ENCODE results near the gene TMEFF1.

TMEFF1 gene

DNA sequence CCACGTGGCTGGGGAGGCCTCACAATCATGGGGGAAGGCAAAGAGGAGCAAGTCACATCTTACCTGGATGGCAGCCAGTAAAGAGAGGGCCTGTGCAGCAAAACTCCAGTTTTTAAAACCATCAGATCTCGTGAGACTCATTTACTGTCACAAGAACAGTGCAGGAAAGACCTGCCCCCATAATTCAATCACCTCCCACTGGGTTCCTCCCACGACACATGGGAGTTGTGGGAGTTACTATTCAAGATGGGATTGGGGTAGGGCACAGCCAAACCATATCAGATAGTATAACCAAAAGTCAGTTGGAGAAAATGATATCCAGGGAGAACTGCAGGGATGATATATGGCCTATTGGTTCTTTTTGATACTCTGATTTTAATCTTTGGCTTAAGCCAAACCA, 94.9 kb downstream of the TMEFF1 start:
- H3K27ac ChIP-seq (ENCODE audit: low read depth, low read length, poor library complexity, severe bottlenecking), result no peak overlapping the region
- H3K4me2 ChIP-seq (ENCODE audit: low read length), result no peak overlapping the region
- no peaks in the 10 kb centered on the region for H3F3A ChIP-seq (ENCODE audit: insufficient read depth, low read length)
- no peak overlapping the region for H3K9ac ChIP-seq (ENCODE audit: low read length)
- no peak for TF ChIP-seq EZH2 (IDR thresholded peaks at IDR 0.05; ENCODE audit: borderline replicate concordance, low read length)
- TF ChIP-seq, protein P1, sequence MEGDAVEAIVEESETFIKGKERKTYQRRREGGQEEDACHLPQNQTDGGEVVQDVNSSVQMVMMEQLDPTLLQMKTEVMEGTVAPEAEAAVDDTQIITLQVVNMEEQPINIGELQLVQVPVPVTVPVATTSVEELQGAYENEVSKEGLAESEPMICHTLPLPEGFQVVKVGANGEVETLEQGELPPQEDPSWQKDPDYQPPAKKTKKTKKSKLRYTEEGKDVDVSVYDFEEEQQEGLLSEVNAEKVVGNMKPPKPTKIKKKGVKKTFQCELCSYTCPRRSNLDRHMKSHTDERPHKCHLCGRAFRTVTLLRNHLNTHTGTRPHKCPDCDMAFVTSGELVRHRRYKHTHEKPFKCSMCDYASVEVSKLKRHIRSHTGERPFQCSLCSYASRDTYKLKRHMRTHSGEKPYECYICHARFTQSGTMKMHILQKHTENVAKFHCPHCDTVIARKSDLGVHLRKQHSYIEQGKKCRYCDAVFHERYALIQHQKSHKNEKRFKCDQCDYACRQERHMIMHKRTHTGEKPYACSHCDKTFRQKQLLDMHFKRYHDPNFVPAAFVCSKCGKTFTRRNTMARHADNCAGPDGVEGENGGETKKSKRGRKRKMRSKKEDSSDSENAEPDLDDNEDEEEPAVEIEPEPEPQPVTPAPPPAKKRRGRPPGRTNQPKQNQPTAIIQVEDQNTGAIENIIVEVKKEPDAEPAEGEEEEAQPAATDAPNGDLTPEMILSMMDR (IDR thresholded peaks at IDR 0.05; ENCODE audit: low read length), result no peak
- no peak overlapping the region for H2AFZ ChIP-seq (ENCODE audit: low read length)
- H3K36me3 ChIP-seq (ENCODE audit: insufficient read depth, low read length), result peaks cover 15% of the 10 kb centered on the region
- no peaks in the 10 kb centered on the region for H4K20me1 ChIP-seq (ENCODE audit: insufficient read depth, low read length)
- no peak overlapping the region for H3K4me3 ChIP-seq (ENCODE audit: low read depth, low read length, poor library complexity, severe bottlenecking)
- H3K79me2 ChIP-seq (ENCODE audit: insufficient read depth, low read length), result no peaks in the 10 kb centered on the region
- H3K9me3 ChIP-seq (ENCODE audit: low read length), result peaks cover 4% of the 10 kb centered on the region
- H3K4me1 ChIP-seq (ENCODE audit: insufficient read depth, low read length, severe bottlenecking), result no peaks in the 10 kb centered on the region
- no peaks in the 10 kb centered on the region for H3K9me2 ChIP-seq (ENCODE audit: low read depth, low read length)
- no peaks in the 10 kb centered on the region for H3K27me3 ChIP-seq (ENCODE audit: insufficient read depth, low read length)

DNA sequence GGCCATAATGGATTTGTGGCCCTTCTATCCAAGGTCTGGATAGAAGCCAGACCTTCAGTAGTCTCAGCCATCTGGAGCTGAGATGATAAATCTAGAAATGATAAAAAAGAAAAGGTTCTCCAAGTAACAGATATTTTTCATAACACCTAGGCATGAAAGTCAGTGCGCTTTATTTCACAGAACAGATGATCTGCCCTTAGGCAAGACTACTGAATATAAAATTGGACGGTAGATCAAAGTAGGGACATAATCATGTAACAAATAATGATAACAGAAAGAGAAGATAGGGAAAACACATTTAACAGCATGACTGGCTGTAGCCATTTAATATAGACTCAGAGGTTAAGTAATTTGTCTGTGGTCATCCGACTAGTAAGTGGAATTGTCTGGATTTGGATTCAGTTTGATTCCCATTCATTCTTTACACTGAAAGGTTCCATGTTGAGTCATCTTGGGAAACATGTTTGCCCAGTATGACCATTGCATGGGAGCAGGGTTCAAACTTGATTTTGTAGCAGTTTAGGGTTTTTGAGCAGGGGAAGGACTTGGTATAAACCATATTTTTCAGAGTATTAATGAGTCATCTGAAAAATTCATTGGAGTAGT, 100.8 kb downstream of the TMEFF1 start:
- H3K27me3 ChIP-seq (ENCODE audit: insufficient read depth, low read length), result no peaks in the 10 kb centered on the region
- no peak overlapping the region for H3K9ac ChIP-seq (ENCODE audit: low read length)
- no peaks in the 10 kb centered on the region for H3K4me1 ChIP-seq (ENCODE audit: insufficient read depth, low read length, severe bottlenecking)
- H4K20me1 ChIP-seq (ENCODE audit: insufficient read depth, low read length), result no peaks in the 10 kb centered on the region
- no peaks in the 10 kb centered on the region for H3K9me2 ChIP-seq (ENCODE audit: low read depth, low read length)
- no peak overlapping the region for H2AFZ ChIP-seq (ENCODE audit: low read length)
- no peak overlapping the region for H3K27ac ChIP-seq (ENCODE audit: low read depth, low read length, poor library complexity, severe bottlenecking)
- peaks cover under 1% of the 10 kb centered on the region; the same call in 1 of the 2 replicates for H3K9me3 ChIP-seq (ENCODE audit: low read length)
- no peaks in the 10 kb centered on the region for H3F3A ChIP-seq (ENCODE audit: insufficient read depth, low read length)
- H3K4me2 ChIP-seq (ENCODE audit: low read length), result no peak overlapping the region
- no peaks in the 10 kb centered on the region for H3K79me2 ChIP-seq (ENCODE audit: insufficient read depth, low read length)
- H3K4me3 ChIP-seq (ENCODE audit: low read depth, low read length, poor library complexity, severe bottlenecking), result no peak overlapping the region
- no peak for TF ChIP-seq EZH2 (IDR thresholded peaks at IDR 0.05; ENCODE audit: borderline replicate concordance, low read length)
- peaks cover 7% of the 10 kb centered on the region for H3K36me3 ChIP-seq (ENCODE audit: insufficient read depth, low read length)

DNA sequence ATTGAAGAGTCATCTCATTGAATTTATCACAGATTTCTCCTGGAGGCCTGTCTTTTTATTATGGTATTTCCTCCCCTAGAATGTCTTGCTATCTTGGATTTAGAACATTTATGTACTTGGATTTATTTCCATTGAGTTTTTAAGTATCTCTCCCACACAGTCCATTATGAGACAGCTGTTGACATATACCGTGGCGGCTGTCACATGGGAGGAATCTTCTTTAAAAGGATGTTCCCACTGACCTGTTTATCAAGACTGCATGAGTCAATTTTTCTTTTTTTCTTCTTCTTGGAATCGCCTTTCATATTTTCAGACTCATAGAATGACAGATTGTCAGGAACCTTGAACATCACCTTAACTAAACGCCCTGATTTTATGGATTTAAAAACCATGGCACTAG, 102.1 kb downstream of the TMEFF1 start:
- Histone ChIP-seq H3K4me2 (ENCODE audit: low read length) (no peak overlapping the region), H3K9me3 (ENCODE audit: low read length) (no peaks in the 10 kb centered on the region), H3K36me3 (ENCODE audit: insufficient read depth, low read length) (no peaks in the 10 kb centered on the region), H3K79me2 (ENCODE audit: insufficient read depth, low read length) (no peaks in the 10 kb centered on the region), H3K4me3 (ENCODE audit: low read depth, low read length, poor library complexity, severe bottlenecking) (no peak overlapping the region), H3K9me2 (ENCODE audit: low read depth, low read length) (no peaks in the 10 kb centered on the region), H3K9ac (ENCODE audit: low read length) (no peak overlapping the region), H2AFZ (ENCODE audit: low read length) (no peak overlapping the region), H3K27me3 (ENCODE audit: insufficient read depth, low read length) (no peaks in the 10 kb centered on the region), H4K20me1 (ENCODE audit: insufficient read depth, low read length) (no peaks in the 10 kb centered on the region), H3K4me1 (ENCODE audit: insufficient read depth, low read length, severe bottlenecking) (no peaks in the 10 kb centered on the region), H3F3A (ENCODE audit: insufficient read depth, low read length) (no peaks in the 10 kb centered on the region), H3K27ac (ENCODE audit: low read depth, low read length, poor library complexity, severe bottlenecking) (no peak overlapping the region)
- TF ChIP-seq EZH2 (IDR thresholded peaks at IDR 0.05; ENCODE audit: borderline replicate concordance, low read length), result no peak
- TF ChIP-seq, protein P1 (IDR thresholded peaks at IDR 0.05; ENCODE audit: low read length), result no peak

DNA sequence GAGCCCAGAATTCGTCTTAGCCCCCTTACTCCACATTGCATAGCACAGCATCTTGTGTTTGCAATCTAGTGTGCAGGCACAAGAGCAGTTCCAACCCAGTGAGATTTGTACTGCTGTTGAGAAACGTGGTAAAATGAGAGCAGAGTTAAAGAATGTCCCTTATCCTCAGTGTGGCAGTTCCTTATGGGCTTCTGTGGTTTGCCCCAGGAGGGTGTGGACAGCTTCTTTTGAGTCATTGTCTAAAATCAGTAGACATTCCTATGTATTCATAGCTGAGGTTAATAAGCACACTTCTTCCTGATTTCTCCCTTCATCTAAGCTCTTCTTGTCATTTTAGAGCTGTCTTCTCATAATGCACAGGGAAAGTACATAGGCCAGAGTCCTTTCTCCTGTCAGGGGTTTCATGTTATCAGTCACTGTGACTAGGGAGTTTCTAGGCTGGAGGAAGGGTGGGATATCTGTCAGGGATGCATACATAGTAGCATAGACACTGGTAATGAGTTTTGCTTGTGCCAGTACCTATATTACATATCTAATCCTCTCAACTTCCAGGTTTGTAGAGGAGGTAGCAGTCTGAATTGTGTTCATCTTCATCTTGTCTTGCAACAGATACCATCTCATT, 102.9 kb downstream of the TMEFF1 start:
- Histone ChIP-seq H3K4me3 (ENCODE audit: low read depth, low read length, poor library complexity, severe bottlenecking) (no peak overlapping the region), H3F3A (ENCODE audit: insufficient read depth, low read length) (no peaks in the 10 kb centered on the region), H3K36me3 (ENCODE audit: insufficient read depth, low read length) (no peaks in the 10 kb centered on the region), H2AFZ (ENCODE audit: low read length) (no peak overlapping the region), H4K20me1 (ENCODE audit: insufficient read depth, low read length) (no peaks in the 10 kb centered on the region), H3K27me3 (ENCODE audit: insufficient read depth, low read length) (no peaks in the 10 kb centered on the region), H3K9me2 (ENCODE audit: low read depth, low read length) (no peaks in the 10 kb centered on the region), H3K9ac (ENCODE audit: low read length) (no peak overlapping the region), H3K9me3 (ENCODE audit: low read length) (no peaks in the 10 kb centered on the region), H3K79me2 (ENCODE audit: insufficient read depth, low read length) (no peaks in the 10 kb centered on the region), H3K27ac (ENCODE audit: low read depth, low read length, poor library complexity, severe bottlenecking) (no peak overlapping the region), H3K4me1 (ENCODE audit: insufficient read depth, low read length, severe bottlenecking) (no peaks in the 10 kb centered on the region), H3K4me2 (ENCODE audit: low read length) (no peak overlapping the region)
- TF ChIP-seq, protein P1 (IDR thresholded peaks at IDR 0.05; ENCODE audit: low read length), result no peak

All from OCI-LY1 (cell line).